Keratinocyte (primary cell): ENCODE data around the gene TUBGCP6.

ENCODE experiments used
- EZH2 ChIP-seq: IDR thresholded peaks from one replicate; pipeline ENCODE4 v1.6.1; 2012; ENCODE audit warnings: inconsistent platforms, mild to moderate bottlenecking, low read length, moderate library complexity
- TF ChIP-seq, protein P1 (sequence below), 3 experiments: IDR thresholded peaks in 1 of 3; conservative IDR thresholded peaks in 1 of 3; optimal IDR thresholded peaks in 1 of 3; 2 replicates in 2 of 3; 3 replicates in 1 of 3; pipeline versions ENCODE3 to v1.5.1; 2011; ENCODE audit warnings: low read length in 3 of 3, mild to moderate bottlenecking in 3 of 3, moderate library complexity in 2 of 3, control low read depth in 1 of 3, inconsistent platforms in 1 of 3; ENCODE audit not compliant: insufficient read depth in 2 of 3; ENCODE audit errors: extremely low read depth in 1 of 3

- TF ChIP-seq, protein P1, sequence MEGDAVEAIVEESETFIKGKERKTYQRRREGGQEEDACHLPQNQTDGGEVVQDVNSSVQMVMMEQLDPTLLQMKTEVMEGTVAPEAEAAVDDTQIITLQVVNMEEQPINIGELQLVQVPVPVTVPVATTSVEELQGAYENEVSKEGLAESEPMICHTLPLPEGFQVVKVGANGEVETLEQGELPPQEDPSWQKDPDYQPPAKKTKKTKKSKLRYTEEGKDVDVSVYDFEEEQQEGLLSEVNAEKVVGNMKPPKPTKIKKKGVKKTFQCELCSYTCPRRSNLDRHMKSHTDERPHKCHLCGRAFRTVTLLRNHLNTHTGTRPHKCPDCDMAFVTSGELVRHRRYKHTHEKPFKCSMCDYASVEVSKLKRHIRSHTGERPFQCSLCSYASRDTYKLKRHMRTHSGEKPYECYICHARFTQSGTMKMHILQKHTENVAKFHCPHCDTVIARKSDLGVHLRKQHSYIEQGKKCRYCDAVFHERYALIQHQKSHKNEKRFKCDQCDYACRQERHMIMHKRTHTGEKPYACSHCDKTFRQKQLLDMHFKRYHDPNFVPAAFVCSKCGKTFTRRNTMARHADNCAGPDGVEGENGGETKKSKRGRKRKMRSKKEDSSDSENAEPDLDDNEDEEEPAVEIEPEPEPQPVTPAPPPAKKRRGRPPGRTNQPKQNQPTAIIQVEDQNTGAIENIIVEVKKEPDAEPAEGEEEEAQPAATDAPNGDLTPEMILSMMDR (optimal IDR thresholded peaks at IDR 0.05 in 1 of 3, IDR thresholded peaks at IDR 0.05 in 1 of 3, conservative IDR thresholded peaks at IDR 0.05 in 1 of 3; ENCODE audit: extremely low read depth in 1 of 3, insufficient read depth in 2 of 3, low read length in 3 of 3) = peak in 2 of 3 experiments; percentile 16 to 31
- no peak for TF ChIP-seq EZH2
These were observed 23.2 kb downstream of the TUBGCP6 start for GRCh38 chr22:50221410-50222300.
